Measurements from ENCODE around the gene TCF7L1.

DNA sequence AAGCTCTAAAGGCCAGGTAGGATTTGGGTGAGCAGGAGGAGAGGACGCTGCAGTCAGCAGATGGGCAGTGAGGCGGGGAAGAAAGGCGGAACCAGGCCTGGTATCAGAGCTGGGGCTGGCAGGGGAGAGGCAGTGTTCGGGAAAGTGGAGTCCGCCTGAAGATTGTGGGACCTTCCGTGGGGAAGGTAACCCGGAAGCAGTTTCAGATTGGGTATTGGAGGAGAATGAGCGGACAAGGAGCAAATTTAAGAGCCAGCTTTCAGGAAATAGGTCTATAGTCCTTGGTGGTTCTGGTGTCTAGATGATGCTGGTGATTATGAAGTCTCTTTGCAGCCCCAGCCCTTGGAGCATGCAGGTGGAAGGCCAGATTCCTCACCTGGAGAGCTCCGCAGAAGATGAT lies 51.0 kb downstream of the TCF7L1 start:
- TF ChIP-seq, protein P1, sequence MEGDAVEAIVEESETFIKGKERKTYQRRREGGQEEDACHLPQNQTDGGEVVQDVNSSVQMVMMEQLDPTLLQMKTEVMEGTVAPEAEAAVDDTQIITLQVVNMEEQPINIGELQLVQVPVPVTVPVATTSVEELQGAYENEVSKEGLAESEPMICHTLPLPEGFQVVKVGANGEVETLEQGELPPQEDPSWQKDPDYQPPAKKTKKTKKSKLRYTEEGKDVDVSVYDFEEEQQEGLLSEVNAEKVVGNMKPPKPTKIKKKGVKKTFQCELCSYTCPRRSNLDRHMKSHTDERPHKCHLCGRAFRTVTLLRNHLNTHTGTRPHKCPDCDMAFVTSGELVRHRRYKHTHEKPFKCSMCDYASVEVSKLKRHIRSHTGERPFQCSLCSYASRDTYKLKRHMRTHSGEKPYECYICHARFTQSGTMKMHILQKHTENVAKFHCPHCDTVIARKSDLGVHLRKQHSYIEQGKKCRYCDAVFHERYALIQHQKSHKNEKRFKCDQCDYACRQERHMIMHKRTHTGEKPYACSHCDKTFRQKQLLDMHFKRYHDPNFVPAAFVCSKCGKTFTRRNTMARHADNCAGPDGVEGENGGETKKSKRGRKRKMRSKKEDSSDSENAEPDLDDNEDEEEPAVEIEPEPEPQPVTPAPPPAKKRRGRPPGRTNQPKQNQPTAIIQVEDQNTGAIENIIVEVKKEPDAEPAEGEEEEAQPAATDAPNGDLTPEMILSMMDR (IDR thresholded peaks at IDR 0.05) = no peak
- no peak for TF ChIP-seq POLR2AphosphoS5 (IDR thresholded peaks at IDR 0.05; ENCODE audit: low read depth, low read length)
- TF ChIP-seq SIN3A (IDR thresholded peaks at IDR 0.05; ENCODE audit: borderline replicate concordance, insufficient read depth, low read depth, low read length) = no peak
- TF ChIP-seq, protein P2, sequence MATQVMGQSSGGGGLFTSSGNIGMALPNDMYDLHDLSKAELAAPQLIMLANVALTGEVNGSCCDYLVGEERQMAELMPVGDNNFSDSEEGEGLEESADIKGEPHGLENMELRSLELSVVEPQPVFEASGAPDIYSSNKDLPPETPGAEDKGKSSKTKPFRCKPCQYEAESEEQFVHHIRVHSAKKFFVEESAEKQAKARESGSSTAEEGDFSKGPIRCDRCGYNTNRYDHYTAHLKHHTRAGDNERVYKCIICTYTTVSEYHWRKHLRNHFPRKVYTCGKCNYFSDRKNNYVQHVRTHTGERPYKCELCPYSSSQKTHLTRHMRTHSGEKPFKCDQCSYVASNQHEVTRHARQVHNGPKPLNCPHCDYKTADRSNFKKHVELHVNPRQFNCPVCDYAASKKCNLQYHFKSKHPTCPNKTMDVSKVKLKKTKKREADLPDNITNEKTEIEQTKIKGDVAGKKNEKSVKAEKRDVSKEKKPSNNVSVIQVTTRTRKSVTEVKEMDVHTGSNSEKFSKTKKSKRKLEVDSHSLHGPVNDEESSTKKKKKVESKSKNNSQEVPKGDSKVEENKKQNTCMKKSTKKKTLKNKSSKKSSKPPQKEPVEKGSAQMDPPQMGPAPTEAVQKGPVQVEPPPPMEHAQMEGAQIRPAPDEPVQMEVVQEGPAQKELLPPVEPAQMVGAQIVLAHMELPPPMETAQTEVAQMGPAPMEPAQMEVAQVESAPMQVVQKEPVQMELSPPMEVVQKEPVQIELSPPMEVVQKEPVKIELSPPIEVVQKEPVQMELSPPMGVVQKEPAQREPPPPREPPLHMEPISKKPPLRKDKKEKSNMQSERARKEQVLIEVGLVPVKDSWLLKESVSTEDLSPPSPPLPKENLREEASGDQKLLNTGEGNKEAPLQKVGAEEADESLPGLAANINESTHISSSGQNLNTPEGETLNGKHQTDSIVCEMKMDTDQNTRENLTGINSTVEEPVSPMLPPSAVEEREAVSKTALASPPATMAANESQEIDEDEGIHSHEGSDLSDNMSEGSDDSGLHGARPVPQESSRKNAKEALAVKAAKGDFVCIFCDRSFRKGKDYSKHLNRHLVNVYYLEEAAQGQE (IDR thresholded peaks at IDR 0.05; ENCODE audit: insufficient read depth in 1 of 2, low read depth in 2 of 2, low read length in 1 of 2) = no peak

All from Panc1 (cell line).